ENCODE measurements around the gene EVPL. TPM values are rescaled to one million over a fixed set of nuclear protein-coding genes. Genes with fewer than 3 reads are reported as not detected.
A peak's percentile ranks its signal among the peaks of the same experiment; 100 is the strongest.

Gene EVPL
- total and polyA plus RNA-seq, 2 of the 13 experiments (the other 11 are each of a cell fraction or from before 2014, with no cell fraction given) = 2.1 to 8.2 TPM

- TF ChIP-seq ZNF276 (CRISPR knock-in tag; IDR thresholded peaks at IDR 0.05; ENCODE audit: low read depth) = 0 out of 2 replicates have a peak, but pooled peaks have one; percentile 41
- TF ChIP-seq MTA3 (CRISPR knock-in tag; IDR thresholded peaks at IDR 0.05) = no peak
- no peak for TF ChIP-seq THAP7 (CRISPR knock-in tag; IDR thresholded peaks at IDR 0.05)
- peak; percentile 72; the same call in 1 of the 2 replicates for TF ChIP-seq KDM3A (CRISPR knock-in tag; IDR thresholded peaks at IDR 0.05; ENCODE audit: low read depth)
- TF ChIP-seq AKNA (CRISPR knock-in tag; IDR thresholded peaks at IDR 0.05; ENCODE audit: borderline replicate concordance) = no peak
- peak; percentile 41; the same call in 1 of the 2 replicates for TF ChIP-seq HDAC2 (CRISPR knock-in tag; IDR thresholded peaks at IDR 0.05)
- no peak for TF ChIP-seq ZNF792 (CRISPR knock-in tag; IDR thresholded peaks at IDR 0.05)
- peak; percentile 86; the same call in 1 of the 2 replicates for TF ChIP-seq CAMTA2 (CRISPR knock-in tag; IDR thresholded peaks at IDR 0.05; ENCODE audit: borderline replicate concordance)
- no peak for TF ChIP-seq NONO (IDR thresholded peaks at IDR 0.05)
- peak; percentile 74; the same call in 1 of the 2 replicates for TF ChIP-seq NONO (CRISPR knock-in tag; conservative IDR thresholded peaks at IDR 0.05)
- 0 out of 2 replicates have a peak, but pooled peaks have one; percentile 5 for TF ChIP-seq CENPT (CRISPR knock-in tag; IDR thresholded peaks at IDR 0.05; ENCODE audit: low read depth)
- TF ChIP-seq SUZ12 (IDR thresholded peaks at IDR 0.05; ENCODE audit: low read depth, low read length) = no peak
- 0 out of 2 replicates have a peak, but pooled peaks have one; percentile 26 for TF ChIP-seq ZNF83 (CRISPR knock-in tag; IDR thresholded peaks at IDR 0.05; ENCODE audit: borderline replicate concordance)
- no peak for TF ChIP-seq RCOR2 (CRISPR knock-in tag; IDR thresholded peaks at IDR 0.05)
- TF ChIP-seq ZNF350 (CRISPR knock-in tag; IDR thresholded peaks at IDR 0.05; ENCODE audit: borderline replicate concordance, low read depth) = peak; percentile 67; the same call in 1 of the 2 replicates
- TF ChIP-seq ZNF737 (CRISPR knock-in tag; IDR thresholded peaks at IDR 0.05; ENCODE audit: borderline replicate concordance) = 0 out of 2 replicates have a peak, but pooled peaks have one; percentile 16
- 0 out of 2 replicates have a peak, but pooled peaks have one; percentile 36 for TF ChIP-seq TARDBP (CRISPR knock-in tag; IDR thresholded peaks at IDR 0.05)
- peak; percentile 95; the same call in 1 of the 2 replicates for TF ChIP-seq ZNF619 (CRISPR knock-in tag; IDR thresholded peaks at IDR 0.05)
- no peak for TF ChIP-seq MZF1 (CRISPR knock-in tag; IDR thresholded peaks at IDR 0.05; ENCODE audit: borderline replicate concordance)
- TF ChIP-seq ZSCAN25 (CRISPR knock-in tag; IDR thresholded peaks at IDR 0.05) = peak; percentile 80; the same call in 1 of the 2 replicates
- TF ChIP-seq ZNF431 (CRISPR knock-in tag; IDR thresholded peaks at IDR 0.05; ENCODE audit: borderline replicate concordance, low read depth) = no peak
- peak; percentile 48; the same call in 1 of the 2 replicates for TF ChIP-seq SPEN (CRISPR knock-in tag; IDR thresholded peaks at IDR 0.05; ENCODE audit: low read depth)
Observed at GRCh38 chr17:76014100-76014924, 12.8 kb downstream of the EVPL start (continued).

All from HepG2 (cell line).